Small intestine (tissue), 7 donors: ENCODE data around the gene GRID2. TPM values are rescaled to one million over a fixed set of nuclear protein-coding genes. Genes with fewer than 3 reads are reported as not detected.
A peak's percentile ranks its signal among the peaks of the same experiment; 100 is the strongest.

Experiments
- DNase-seq, 2 donors: peaks; one replicate each; pipeline versions ENCODE4 v3.0.0 to v3.0.0-alpha.2; 2013
- FAIRE-seq: peaks from 2 replicates; lab custom pipeline; 2012; peaks lifted over from hg19 to GRCh38; lab: Jason Lieb, UNC
- H3K27ac ChIP-seq, 3 donors: one replicate each; pipeline ENCODE4 v1.5.1; 2013; ENCODE audit warnings: low read length in 2 of 3, mild to moderate bottlenecking in 2 of 3, control low read depth in 1 of 3, inconsistent platforms in 1 of 3, low read depth in 1 of 3, moderate library complexity in 1 of 3
- H3K27me3 ChIP-seq, 3 donors: one replicate each; pipeline ENCODE4 v1.6.1; 2013; ENCODE audit warnings: low read length in 3 of 3, inconsistent platforms in 1 of 3; ENCODE audit not compliant: control insufficient read depth in 3 of 3, insufficient read depth in 3 of 3
- H3K36me3 ChIP-seq, 3 donors: one replicate each; pipeline ENCODE4 v1.6.1; 2013; ENCODE audit warnings: low read length in 3 of 3, inconsistent platforms in 1 of 3, low read depth in 1 of 3, mild to moderate bottlenecking in 1 of 3, moderate library complexity in 1 of 3; ENCODE audit not compliant: control insufficient read depth in 3 of 3, insufficient read depth in 2 of 3
- H3K4me1 ChIP-seq, 3 donors: one replicate each; pipeline ENCODE4 v1.6.1; 2013; ENCODE audit warnings: low read length in 2 of 3, inconsistent platforms in 1 of 3, low read depth in 1 of 3, mild to moderate bottlenecking in 1 of 3, moderate library complexity in 1 of 3; ENCODE audit not compliant: control insufficient read depth in 3 of 3, insufficient read depth in 2 of 3
- H3K4me3 ChIP-seq, 3 donors: one replicate each; pipeline ENCODE4 v1.5.1; 2013; ENCODE audit warnings: low read length in 3 of 3, control low read depth in 1 of 3, inconsistent platforms in 1 of 3, low read depth in 1 of 3, mild to moderate bottlenecking in 1 of 3, moderate library complexity in 1 of 3
- H3K9me3 ChIP-seq, 2 donors: one replicate each; pipeline ENCODE4 v1.6.1; 2013; ENCODE audit warnings: low read depth in 1 of 2, low read length in 1 of 2; ENCODE audit not compliant: control insufficient read depth in 2 of 2, insufficient read depth in 1 of 2
- WGBS, 3 donors: extraction: QIAGEN DNeasy Blood & Tissue Kit; methylation state at CpG; one replicate each; pipeline ENCODE4 v1.1.7; 2013; 5-methylcytosine and 5-hydroxymethylcytosine counted together
- polyA plus RNA-seq, 4 donors: library from polyadenylated mRNA; stranded (reverse) in 3 of 4; unstranded in 1 of 4; fragments of 200-250 nt in 3 of 4; fragments of 120-200 nt in 1 of 4; gene quantifications; one replicate each; pipeline versions ENCODE4 v1.2.1 to v1.2.3, GENCODE V29; 2013
- donor health status: healthy with polysubstance abuse.
- donor health status: control.
- donor health status: control.
- donor health status: Bipolar disorder and iron deficiency.
- donor health status: healthy.

Gene GRID2
- polyA plus RNA-seq, 4 donors: 0.06 to 0.27 (median 0.21) TPM; not detected in 1

DNA sequence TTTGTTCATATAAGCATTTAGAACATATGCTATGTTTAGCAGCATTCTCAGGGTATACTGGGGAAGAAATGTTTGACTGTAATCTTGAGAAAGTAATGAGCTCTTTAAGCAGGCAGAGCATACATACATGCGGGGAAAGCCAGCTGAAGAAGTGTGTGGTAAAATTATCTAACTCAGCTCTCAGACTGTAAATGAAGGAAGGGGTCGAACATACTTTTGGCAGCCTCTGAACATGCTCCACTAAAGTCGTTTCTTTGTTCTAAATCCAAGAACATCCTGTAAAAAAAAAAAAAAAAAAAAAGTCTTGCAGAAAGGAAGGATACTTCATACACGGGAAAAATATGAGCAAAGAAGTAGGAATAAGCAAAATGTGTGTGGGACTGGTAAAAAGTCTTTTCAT is 224.8 kb downstream of the GRID2 start:
- Histone ChIP-seq H3K27ac (no peak overlapping the region), H3K27me3 (no peaks in the 10 kb centered on the region), H3K4me3 (no peak overlapping the region), H3K4me1 (peaks cover 0 to 10% (median 3%) of the 10 kb centered on the region in 3 donors), H3K36me3 (no peaks in the 10 kb centered on the region), H3K9me3 (no peaks in the 10 kb centered on the region)
- WGBS, 3 donors: 62 to 64% (median 64%) methylated on average over 4 of the region's 4 CpGs
- no peak for FAIRE-seq
- no peak for DNase-seq

DNA sequence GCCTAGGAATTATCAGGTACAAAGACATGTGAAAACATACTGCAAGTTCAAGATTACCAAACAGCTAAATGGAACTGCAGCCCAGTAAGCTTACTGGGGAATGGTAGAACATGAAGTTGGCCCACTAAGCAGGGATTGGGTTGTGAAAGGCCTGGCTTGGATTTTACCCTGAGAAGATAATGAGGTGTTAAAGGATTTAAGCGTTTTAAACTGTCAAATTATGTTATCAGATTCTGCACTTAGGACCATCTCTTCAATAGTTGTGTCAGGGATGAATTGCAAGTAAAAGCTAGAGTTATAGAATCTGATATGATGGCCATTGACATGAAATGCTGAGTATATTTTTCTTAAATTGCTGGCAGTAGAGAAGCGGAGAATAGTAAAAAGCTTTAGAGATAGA is 225.7 kb downstream of the GRID2 start:
- FAIRE-seq: no peak
- H3K27ac ChIP-seq: no peak overlapping the region
- no peaks in the 10 kb centered on the region for H3K27me3 ChIP-seq
- no peak overlapping the region for H3K4me3 ChIP-seq
- no peaks in the 10 kb centered on the region for H3K9me3 ChIP-seq
- H3K4me1 ChIP-seq: peaks cover 0 to 2% (median 0%) of the 10 kb centered on the region in 3 donors
- no peaks in the 10 kb centered on the region for H3K36me3 ChIP-seq
- DNase-seq: no peak
- 80 to 88% (median 83%) methylated on average over 2 of the region's 2 CpGs for WGBS, 3 donors

DNA sequence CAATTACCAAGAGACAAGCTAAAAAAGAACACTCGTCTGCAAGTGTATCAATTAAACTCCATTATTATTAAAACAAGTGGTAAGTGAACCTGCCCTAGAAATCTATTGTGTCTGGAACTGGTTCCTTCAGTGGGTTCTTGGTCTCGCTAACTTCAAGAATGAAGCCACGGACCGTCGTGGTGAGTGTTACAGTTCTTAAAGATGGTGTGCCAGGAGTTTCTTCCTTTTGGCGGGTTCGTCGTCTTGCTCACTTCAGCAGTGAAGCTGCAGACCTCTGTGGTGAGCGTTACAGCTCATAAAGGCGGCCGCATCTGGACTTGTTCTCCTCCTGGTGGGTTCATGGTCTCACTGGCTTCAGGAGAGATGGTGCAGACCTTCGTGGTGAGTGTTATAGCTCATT is 231.8 kb downstream of the GRID2 start:
- DNase-seq (no peak), FAIRE-seq (no peak)
- Histone ChIP-seq H3K9me3 (peaks cover 0 to 2% of the 10 kb centered on the region in 2 donors), H3K4me3 (no peak overlapping the region), H3K36me3 (no peaks in the 10 kb centered on the region), H3K27me3 (no peaks in the 10 kb centered on the region), H3K4me1 (no peaks in the 10 kb centered on the region), H3K27ac (no peak overlapping the region)
- 82 to 92% (median 87%) methylated on average over 12 of the region's 12 CpGs for WGBS, 3 donors

DNA sequence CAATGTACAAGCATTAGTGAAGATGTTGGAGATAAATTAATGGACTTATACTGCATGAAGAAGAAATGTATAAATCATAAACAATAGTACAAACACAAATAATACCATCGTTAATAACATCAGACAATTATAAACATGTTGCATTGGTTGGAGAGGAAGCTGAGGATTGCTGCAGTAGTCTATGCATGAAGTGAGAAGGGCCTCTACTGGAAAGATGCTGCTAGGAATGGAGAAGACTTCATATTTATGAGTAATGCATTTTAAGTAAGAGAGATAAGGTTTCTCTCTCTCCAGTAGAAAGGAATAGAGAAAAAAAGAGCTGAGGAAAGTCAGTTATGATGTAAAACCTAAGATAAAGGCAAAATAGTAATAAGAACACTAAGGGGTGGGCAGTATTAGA is 247.8 kb downstream of the GRID2 start:
- no peaks in the 10 kb centered on the region for H3K9me3 ChIP-seq

DNA sequence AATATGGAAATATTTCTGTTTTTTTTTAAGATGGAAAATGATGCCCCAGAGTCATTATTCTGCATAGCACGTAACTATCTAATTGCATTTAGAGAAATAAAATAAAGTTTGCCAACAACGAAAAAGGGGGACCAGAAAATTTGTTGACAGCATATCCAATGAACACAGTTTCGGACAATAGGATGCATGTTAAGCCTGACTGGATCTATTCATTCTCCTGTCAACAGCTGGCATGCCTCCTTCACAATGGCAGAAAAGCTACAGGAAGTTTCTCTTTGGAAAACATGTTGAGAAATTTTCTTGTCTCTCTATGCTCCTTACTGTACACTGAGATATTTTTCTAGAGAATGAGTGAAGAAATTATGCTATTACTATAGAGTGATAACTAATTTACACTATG is 262.5 kb downstream of the GRID2 start:
- 80 to 92% (median 91%) methylated on average over 3 of the region's 3 CpGs for WGBS, 3 donors
- DNase-seq: no peak

More for the DNA sequence above, 247.8 kb downstream of the GRID2 start:
- WGBS, 3 donors: 53 to 63% (median 61%) methylated on average over 1 of the region's 1 CpG
- Histone ChIP-seq H3K36me3 (no peaks in the 10 kb centered on the region), H3K4me3 (no peak overlapping the region), H3K27me3 (no peaks in the 10 kb centered on the region), H3K27ac (no peak overlapping the region), H3K4me1 (no peaks in the 10 kb centered on the region)
- FAIRE-seq: no peak
- DNase-seq: peak in 1 of 2 donors; percentile 2

DNA sequence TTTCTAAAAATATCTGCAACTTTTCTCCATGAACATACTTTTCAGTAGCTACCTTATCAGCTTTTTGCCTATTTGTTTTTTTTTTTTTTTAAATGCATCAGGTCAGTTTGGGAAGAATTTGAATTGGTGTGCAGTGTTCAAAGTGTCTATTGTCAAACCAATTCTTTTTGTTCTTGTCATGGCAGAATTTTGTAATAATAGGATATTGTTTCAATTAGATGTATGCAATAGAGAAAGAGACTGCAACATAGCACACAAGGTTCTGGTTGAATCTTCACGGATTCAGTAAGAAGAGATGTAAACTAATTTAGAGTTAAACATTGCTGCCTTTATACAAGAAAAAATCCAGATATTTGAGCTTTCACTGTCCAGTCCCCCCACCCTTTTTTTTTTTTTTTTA is 277.1 kb downstream of the GRID2 start:
- WGBS, 3 donors: 76 to 85% (median 84%) methylated on average over 1 of the region's 1 CpG
- H3K27ac ChIP-seq: no peak overlapping the region

More for the DNA sequence above, 262.5 kb downstream of the GRID2 start:
- FAIRE-seq: no peak
- Histone ChIP-seq H3K36me3 (no peaks in the 10 kb centered on the region), H3K4me1 (no peaks in the 10 kb centered on the region), H3K27me3 (no peaks in the 10 kb centered on the region), H3K4me3 (no peak overlapping the region), H3K27ac (no peak overlapping the region), H3K9me3 (no peaks in the 10 kb centered on the region)

DNA sequence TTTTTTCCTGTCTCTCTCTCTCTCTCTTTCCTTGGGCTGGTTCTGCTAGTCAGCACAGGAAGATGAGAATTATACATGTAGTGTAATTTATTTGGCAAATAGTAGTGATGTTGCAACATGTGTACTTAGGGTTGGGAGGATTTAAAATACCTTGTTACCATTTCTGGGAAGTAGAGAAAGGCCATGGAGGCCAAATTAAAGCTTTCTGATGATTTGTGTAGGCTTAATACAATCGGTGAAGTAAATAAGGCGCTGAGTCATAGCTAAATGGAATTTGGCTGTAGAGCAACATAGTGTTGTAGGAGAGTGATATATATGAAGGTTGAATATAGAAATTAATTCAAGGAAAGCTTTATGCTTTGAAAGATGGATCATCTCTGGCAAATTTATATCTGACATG is 295.3 kb downstream of the GRID2 start:
- H3K36me3 ChIP-seq: no peaks in the 10 kb centered on the region
- 87 to 88% (median 88%) methylated on average over 2 of the region's 2 CpGs for WGBS, 3 donors
- H3K4me1 ChIP-seq: no peaks in the 10 kb centered on the region
- no peaks in the 10 kb centered on the region for H3K9me3 ChIP-seq
- no peak overlapping the region for H3K27ac ChIP-seq
- no peaks in the 10 kb centered on the region for H3K27me3 ChIP-seq
- no peak overlapping the region for H3K4me3 ChIP-seq
- DNase-seq (no peak), FAIRE-seq (no peak)

More for the DNA sequence above, 277.1 kb downstream of the GRID2 start:
- Histone ChIP-seq H3K9me3 (peaks cover 0 to 6% of the 10 kb centered on the region in 2 donors), H3K4me3 (no peak overlapping the region), H3K36me3 (no peaks in the 10 kb centered on the region), H3K4me1 (no peaks in the 10 kb centered on the region), H3K27me3 (no peaks in the 10 kb centered on the region)
- no peak for DNase-seq
- no peak for FAIRE-seq

DNA sequence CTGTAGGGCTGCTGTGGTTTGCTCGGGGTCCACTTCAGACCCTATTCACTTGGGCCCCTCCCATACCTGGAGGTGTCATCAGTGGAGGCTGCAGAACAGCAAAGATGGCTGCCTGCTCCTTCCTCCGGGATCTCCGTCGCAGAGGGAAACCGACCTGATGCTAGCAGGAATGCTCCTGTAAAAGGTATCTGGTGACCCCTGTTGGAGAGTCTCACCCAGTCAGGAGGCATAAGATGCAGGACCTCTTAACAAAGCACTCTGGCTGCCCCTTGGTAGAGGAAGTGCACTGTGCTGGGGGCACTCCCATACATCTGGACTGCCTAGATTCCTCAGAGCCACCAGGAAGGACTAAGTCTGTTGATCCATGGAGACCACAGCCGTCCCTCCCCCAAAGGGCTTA is 296.9 kb downstream of the GRID2 start:
- FAIRE-seq (no peak), DNase-seq (no peak)
- Histone ChIP-seq H3K36me3 (no peaks in the 10 kb centered on the region), H3K9me3 (no peaks in the 10 kb centered on the region), H3K27ac (no peak overlapping the region), H3K4me1 (no peaks in the 10 kb centered on the region), H3K4me3 (no peak overlapping the region), H3K27me3 (no peaks in the 10 kb centered on the region)
- WGBS, 3 donors: 85 to 88% (median 86%) methylated on average over 6 of the region's 6 CpGs

DNA sequence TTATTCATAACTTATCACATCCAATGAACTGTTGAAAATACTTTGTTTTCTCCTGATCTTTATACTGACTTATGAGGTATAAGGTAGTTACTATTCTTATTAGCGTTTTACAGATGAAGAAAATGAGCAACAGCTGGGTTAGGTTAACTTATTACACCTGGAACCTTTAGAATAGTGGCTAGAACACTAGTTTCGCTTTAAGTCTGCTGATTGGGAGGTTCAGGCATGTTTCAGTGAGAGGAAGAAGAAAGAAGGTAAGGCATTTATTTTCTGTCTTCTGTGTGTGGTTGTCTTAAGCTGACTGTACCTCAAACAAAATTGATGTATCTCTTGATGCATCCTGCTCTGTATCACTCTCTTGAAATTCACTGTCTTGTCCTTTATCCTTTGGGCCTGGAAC is 302.5 kb downstream of the GRID2 start:
- Histone ChIP-seq H3K27ac (no peak overlapping the region), H3K27me3 (no peaks in the 10 kb centered on the region), H3K9me3 (no peaks in the 10 kb centered on the region), H3K36me3 (no peaks in the 10 kb centered on the region), H3K4me3 (no peak overlapping the region), H3K4me1 (no peaks in the 10 kb centered on the region)
- FAIRE-seq (no peak), DNase-seq (no peak)
- 74 to 86% (median 82%) methylated on average over 2 of the region's 2 CpGs for WGBS, 3 donors
